HG03196 (cell line): Measurements from ENCODE around the gene SPATA16.

Experiments
- ATAC-seq: cut with Tn5 transposase; IDR thresholded peaks from one replicate; pipeline ENCODE4 v1.9.1; 2021; ENCODE audit not compliant: unreplicated experiment

Gene SPATA16

GRCh38 chr3:172844428-172844827, 296.6 kb downstream of the SPATA16 start:
- no peak for ATAC-seq

GRCh38 chr3:172840913-172841312, 300.1 kb downstream of the SPATA16 start:
- no peak for ATAC-seq

- no peak for ATAC-seq
Measured at GRCh38 chr3:172840463-172840862, 300.6 kb downstream of the SPATA16 start.

GRCh38 chr3:172839679-172840078, 301.4 kb downstream of the SPATA16 start:
- no peak for ATAC-seq
